Mesenteric fat pad (tissue), 1 donor: Measurements from ENCODE around the gene CNKSR1. TPM values are rescaled to one million over a fixed set of nuclear protein-coding genes. Genes with fewer than 3 reads are reported as not detected.

Experiments used
- DNase-seq: peaks from one replicate; pipeline ENCODE4 v3.0.0-alpha.2; 2020; ENCODE audit warnings: low spot score
- long read RNA-seq: library from polyadenylated mRNA; unstranded; transcript quantifications from one replicate; pipeline ENCODE4 v2.0.0, GENCODE V29; 2020
- total RNA-seq: library from RNA; stranded (reverse); fragmentation: NEBNext Ultra II Directional; extraction: Animal tissue kit (Norgen Biotek cat#: 25700); gene quantifications from one replicate; pipeline ENCODE4 v1.2.1, GENCODE V29; 2021
- donor health status: DM: yes; HTN: yes; CAD: no.

The CNKSR1 gene
- 1.7 TPM for total RNA-seq
- long read RNA-seq: 0 reads

GRCh38 chr1:26177182-26177684, at the start of gene CNKSR1:
TSS of gene CNKSR1 (plus strand) at chr1:26177491. CDS start at chr1:26177548, 57 bp downstream.
- DNase-seq: no peak

- DNase-seq: no peak
These were observed 47.5 kb upstream of the CNKSR1 start for GRCh38 chr1:26129778-26130177.

GRCh38 chr1:26130695-26131094, 46.6 kb upstream of the CNKSR1 start:
- DNase-seq: no peak

GRCh38 chr1:26132128-26132833, 45.0 kb upstream of the CNKSR1 start:
- no peak for DNase-seq

- no peak for DNase-seq
These were observed 44.5 kb upstream of the CNKSR1 start for GRCh38 chr1:26132834-26133167.

GRCh38 chr1:26134466-26134865, 42.8 kb upstream of the CNKSR1 start:
- no peak for DNase-seq

GRCh38 chr1:26138974-26139558, 38.2 kb upstream of the CNKSR1 start:
- no peak for DNase-seq

- no peak for DNase-seq
These were observed 35.1 kb upstream of the CNKSR1 start for GRCh38 chr1:26142159-26142558.

GRCh38 chr1:26145041-26145959, 32.0 kb upstream of the CNKSR1 start:
- no peak for DNase-seq

- DNase-seq: no peak
These were observed 31.4 kb upstream of the CNKSR1 start for GRCh38 chr1:26145960-26146294.

- peak; percentile 11 for DNase-seq
These were observed 28.4 kb upstream of the CNKSR1 start for GRCh38 chr1:26148887-26149286.

GRCh38 chr1:26153966-26154532, 23.2 kb upstream of the CNKSR1 start:
- DNase-seq: peak; percentile 41

GRCh38 chr1:26154750-26155149, 22.5 kb upstream of the CNKSR1 start:
- peak; percentile 88 for DNase-seq

GRCh38 chr1:26155370-26156284, 21.7 kb upstream of the CNKSR1 start:
- peak; percentile 84 for DNase-seq

- DNase-seq: peak; percentile 59
These were observed 20.8 kb upstream of the CNKSR1 start for GRCh38 chr1:26156285-26157038.

GRCh38 chr1:26158271-26158907, 18.9 kb upstream of the CNKSR1 start:
- DNase-seq: peak; percentile 65

GRCh38 chr1:26158908-26159742, 18.2 kb upstream of the CNKSR1 start, which contains the start of gene FAM110D:
TSS of gene FAM110D (plus strand) at chr1:26159079. CDS start at chr1:26161292, 2,213 bp downstream.
- peak; percentile 49 for DNase-seq

GRCh38 chr1:26159743-26160039, 17.6 kb upstream of the CNKSR1 start:
- DNase-seq: no peak
